Stimulated activated CD4-positive, alpha-beta T cell treated with anti-CD3 and anti-CD28 coated beads, Interleukin-2, amount 100 ng/mL, for 24 hours (primary cell): ENCODE results near the gene NEO1.

Experiments used
- DNase-seq, 2 donors: peaks; one replicate each; pipeline ENCODE4 v3.0.0-alpha.2; 2020

The NEO1 gene

GRCh38 chr15:73033611-73034010, 18.7 kb upstream of the NEO1 start:
- DNase-seq: no peak

- no peak for DNase-seq
Measured at GRCh38 chr15:73034221-73034620, 18.0 kb upstream of the NEO1 start.

GRCh38 chr15:73035221-73035620, 17.0 kb upstream of the NEO1 start:
- DNase-seq: no peak

- no peak for DNase-seq
Measured at GRCh38 chr15:73038220-73038619, 14.0 kb upstream of the NEO1 start.

- DNase-seq: no peak
Measured at GRCh38 chr15:73046073-73046472, 6.2 kb upstream of the NEO1 start.

GRCh38 chr15:73047882-73048281, 4.4 kb upstream of the NEO1 start:
- DNase-seq: no peak

GRCh38 chr15:73048624-73049295, 3.5 kb upstream of the NEO1 start:
- no peak for DNase-seq

GRCh38 chr15:73049564-73050215, 2.6 kb upstream of the NEO1 start:
- DNase-seq: no peak

GRCh38 chr15:73050561-73051295, 1.5 kb upstream of the NEO1 start:
- no peak for DNase-seq

- no peak for DNase-seq
Measured at GRCh38 chr15:73051391-73051806, 864 bp upstream of the NEO1 start.

- peak; percentile 21 to 31 for DNase-seq
Measured at GRCh38 chr15:73052653-73053397, 562 bp downstream of the NEO1 start.

- no peak for DNase-seq
Measured at GRCh38 chr15:73053398-73053723, 1.1 kb downstream of the NEO1 start.

- DNase-seq: no peak
Measured at GRCh38 chr15:73054417-73054953, 2.2 kb downstream of the NEO1 start.

- DNase-seq: no peak
Measured at GRCh38 chr15:73056460-73056859, 4.2 kb downstream of the NEO1 start.

- no peak for DNase-seq
Measured at GRCh38 chr15:73058437-73058836, 6.2 kb downstream of the NEO1 start.

- no peak for DNase-seq
Measured at GRCh38 chr15:73065114-73065513, 12.9 kb downstream of the NEO1 start.

GRCh38 chr15:73069109-73069508, 16.8 kb downstream of the NEO1 start:
- no peak for DNase-seq

GRCh38 chr15:73072894-73073293, 20.6 kb downstream of the NEO1 start:
- DNase-seq: no peak

- no peak for DNase-seq
Measured at GRCh38 chr15:73074241-73074640, 22.0 kb downstream of the NEO1 start.

GRCh38 chr15:73075160-73075859, 23.0 kb downstream of the NEO1 start:
- DNase-seq: no peak

- DNase-seq: no peak
Measured at GRCh38 chr15:73078291-73078690, 26.0 kb downstream of the NEO1 start.

GRCh38 chr15:73078722-73079121, 26.5 kb downstream of the NEO1 start:
- DNase-seq: no peak

- DNase-seq: no peak
Measured at GRCh38 chr15:73079565-73079964, 27.3 kb downstream of the NEO1 start.
